Measurements from ENCODE around the gene TFAP2E.

Gene TFAP2E

GRCh38 chr1:35644204-35644603 is 71.1 kb downstream of the TFAP2E start:
- no peak for DNase-seq (ENCODE audit: low read depth)
